GM21526 (cell line): ENCODE data around the gene ZNF248.

Experiments used
- ATAC-seq: cut with Tn5 transposase; IDR thresholded peaks from one replicate; pipeline ENCODE4 v1.9.1; 2021; ENCODE audit warnings: moderate library complexity; ENCODE audit not compliant: unreplicated experiment, low FRiP score

Gene ZNF248

DNA sequence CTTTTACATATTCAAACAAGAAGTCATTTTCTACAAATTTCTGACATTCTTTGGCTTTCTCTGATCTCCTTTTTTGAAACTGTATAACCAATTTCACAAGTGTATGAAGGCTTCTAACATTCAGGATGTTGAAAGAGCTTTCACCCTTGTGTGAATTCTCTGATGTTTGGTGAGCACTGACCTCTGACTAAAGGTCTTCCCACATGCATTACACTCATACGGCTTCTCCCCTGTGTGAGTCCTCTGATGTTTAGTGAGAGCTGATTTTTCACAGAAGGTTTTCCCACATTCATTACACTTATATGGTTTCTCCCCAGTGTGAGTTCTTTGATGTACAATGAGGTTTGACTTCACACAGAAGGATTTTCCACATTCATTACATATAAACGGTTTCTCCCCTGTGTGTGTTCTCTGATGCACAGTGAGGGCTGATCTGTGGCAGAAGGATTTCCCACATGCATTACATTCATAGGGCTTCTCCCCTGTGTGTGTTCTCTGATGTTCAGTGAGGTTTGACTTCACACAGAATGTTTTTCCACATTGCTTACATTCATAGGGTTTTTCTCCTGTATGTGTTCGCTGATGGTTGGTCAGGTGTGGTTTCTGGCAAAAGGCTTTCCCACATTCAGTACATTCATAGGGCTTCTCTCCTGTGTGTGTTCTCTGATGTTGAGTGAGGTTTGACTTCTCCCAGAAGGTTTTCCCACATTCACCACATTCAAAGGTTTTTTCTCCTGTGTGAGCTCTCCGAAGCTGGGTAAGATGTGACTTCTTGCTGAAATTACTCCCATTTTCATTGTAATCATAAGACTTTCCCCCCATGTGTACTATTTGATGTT, 25.7 kb downstream of the ZNF248 start:
- no peak for ATAC-seq

DNA sequence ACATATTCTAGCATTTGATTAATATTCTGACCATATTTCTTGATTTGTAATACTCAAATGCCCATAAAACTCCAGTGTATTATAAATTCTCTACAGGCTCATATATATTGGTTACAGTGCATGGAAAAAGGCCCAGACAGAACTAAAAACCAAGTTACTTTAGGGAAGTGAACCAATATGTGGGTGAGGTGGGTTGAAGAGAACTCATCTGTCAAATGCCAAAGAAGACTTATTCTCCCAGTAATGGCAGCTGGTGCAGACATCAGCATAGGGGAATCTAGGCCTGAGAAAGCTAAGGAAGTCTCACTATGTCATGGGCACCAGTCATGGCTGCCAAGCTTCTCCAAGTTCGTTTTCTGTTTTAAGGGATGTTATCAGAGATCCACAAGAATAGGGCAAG, 30.6 kb downstream of the ZNF248 start:
- ATAC-seq: no peak

DNA sequence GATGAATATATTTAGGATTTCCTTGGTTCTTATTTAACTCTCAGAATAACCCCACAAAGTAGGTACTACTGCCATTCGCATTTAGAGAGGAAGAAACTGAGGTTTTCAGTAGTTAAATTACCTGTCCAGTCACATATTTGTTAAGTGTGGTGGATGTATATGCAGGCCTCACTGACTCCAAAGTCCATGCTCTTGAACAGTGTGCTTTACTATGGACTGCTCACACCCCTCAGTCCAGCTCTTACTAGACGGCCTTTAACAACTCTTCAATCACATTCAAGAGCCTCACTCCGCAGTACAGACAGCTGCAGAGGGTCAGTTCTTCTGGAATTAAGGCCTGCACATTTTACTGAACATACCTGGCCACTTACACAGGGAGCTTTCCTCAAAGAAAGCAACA, 36.2 kb downstream of the ZNF248 start:
- ATAC-seq: no peak

DNA sequence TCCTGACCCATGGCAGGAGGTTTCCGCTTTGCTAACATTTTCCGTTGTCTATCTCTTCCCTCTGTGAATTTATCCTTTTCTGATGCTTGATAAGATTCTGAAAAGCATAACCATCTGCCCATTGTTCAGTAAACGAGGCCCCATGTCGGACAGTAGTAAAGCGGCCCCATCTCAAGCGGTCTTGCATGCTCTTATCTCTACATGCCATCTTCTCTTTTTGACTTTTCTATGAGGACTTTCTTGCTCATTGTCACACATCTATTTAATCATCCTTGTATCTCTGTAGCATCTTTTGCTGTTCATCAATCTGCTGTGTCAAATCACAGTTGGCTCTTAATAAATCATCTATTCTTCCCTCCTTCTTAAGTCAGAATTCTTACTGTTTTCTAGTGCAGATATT, 37.6 kb downstream of the ZNF248 start:
- ATAC-seq: no peak

DNA sequence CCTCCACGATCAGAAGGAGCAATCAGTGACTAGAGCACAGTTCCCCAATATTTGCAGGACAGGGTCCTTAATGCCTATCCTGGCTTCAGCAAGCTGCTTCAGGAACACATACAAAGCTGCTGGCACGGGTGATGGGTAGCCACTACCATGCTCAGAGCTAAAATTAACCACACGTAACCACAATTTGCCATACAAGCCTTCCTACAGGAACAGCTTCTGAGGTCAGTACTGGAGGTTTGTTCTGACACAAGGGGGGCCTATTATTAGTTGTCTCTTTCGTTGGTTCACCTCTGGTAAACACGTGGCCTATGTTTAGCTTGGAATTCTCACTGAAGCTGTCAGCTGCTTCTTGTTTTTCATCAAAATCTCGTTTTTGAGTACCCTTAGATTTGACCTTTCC, 41.1 kb downstream of the ZNF248 start:
- ATAC-seq: no peak

DNA sequence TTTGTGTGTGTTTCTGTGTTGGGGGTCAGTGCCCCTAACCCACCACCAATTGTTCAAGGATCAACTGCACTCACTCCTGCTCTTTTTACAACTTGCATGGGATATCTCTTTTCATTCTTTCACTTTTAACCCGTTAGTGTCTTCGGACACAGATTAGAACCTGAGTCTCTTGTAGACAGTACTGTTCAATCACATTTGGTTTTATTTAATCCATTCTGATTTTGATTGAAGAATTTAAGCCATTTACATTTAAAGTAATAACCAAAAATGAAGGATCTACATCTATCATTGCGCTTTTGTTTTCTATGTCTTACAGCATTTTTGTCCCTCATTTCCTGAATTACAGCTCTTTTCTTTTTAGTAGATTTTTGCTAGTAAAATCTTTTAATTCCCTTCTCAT, 43.6 kb downstream of the ZNF248 start:
- no peak for ATAC-seq

DNA sequence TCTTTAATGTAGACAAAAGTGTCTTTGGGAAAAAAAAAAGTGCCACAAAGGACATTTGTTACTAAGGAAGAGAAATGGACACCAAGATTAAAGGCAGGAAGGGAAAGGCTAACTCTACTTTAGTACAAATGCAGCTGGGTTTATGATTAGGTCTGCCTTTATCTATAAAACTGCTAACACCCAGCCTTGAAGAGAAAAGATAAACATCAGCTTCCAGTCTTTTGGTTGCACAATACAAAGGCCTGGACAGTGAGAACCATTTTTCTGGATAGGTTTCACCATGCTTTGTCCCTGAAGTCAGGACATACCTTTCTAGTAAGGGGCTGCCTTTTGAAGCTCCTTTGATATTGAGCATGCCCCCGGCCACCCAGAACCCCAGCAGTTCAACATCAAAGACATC, 45.1 kb downstream of the ZNF248 start:
- ATAC-seq: no peak

DNA sequence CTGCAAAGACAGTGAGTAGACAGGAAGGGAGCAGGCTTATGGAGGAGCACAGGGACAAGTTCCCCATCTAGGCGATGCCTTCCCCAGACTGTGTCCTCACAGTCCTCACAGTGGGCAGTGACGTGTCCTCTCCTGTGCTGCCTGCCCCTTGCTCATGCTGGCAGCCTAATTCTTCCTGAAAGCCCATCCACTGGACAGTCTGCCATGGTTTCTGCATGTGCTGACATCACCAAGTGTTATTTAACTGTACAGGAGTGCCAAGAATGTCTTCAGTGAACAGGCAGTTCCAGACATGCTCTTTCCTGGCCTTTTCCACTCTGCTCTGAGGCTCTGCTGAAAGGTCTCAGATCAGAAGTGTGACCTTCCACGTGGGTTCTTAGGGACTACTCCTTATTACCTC, 54.1 kb downstream of the ZNF248 start:
- no peak for ATAC-seq

DNA sequence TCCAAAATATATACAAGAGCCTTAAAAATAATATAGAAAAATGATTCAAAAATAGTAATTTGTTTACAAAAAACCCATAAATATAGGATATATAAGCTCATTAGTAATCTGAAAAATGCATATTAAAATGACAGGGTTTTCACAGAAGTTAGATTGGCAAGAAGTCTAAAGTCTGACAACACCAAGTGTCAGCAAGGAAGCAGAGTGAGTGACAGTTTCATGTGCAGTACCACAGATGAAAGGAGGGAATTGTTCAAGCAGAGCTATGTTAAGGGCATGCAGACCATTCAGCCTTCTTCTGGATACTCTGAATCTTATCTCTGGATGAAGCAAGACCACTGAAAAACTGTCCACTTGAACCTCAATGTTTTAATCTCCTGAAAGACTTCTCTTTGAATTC, 55.9 kb downstream of the ZNF248 start:
- no peak for ATAC-seq

DNA sequence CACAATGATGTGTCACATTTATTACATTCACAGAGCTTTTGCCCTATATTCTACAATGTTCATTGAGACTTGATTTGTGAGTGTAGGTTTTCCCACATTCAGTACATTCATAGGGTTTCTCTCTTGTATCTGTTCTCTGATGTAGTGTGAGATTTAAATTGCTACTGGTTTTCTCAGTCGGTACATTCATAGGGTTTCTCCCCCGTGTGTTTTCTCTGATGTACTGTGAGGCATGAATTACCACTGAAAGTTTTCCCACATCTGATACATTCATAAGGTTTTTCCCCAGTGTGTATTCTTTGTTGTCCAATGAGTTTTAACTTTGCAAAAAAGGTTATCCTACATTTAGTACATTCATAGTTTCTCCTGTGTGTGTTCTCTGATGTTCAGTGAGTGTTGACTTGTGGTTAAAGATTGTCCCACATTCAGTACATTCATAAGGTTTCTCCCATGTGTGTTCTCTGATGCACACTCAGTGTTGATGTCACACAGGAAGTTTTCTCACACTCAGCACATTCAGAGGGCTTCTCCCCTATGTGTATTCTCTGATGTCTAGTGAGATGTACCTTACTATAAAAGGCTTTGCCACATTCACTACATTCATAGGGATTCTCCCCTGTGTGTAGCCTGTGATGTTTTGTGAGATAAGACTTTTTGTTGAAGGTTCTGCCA, 63.0 kb downstream of the ZNF248 start:
- ATAC-seq: no peak

DNA sequence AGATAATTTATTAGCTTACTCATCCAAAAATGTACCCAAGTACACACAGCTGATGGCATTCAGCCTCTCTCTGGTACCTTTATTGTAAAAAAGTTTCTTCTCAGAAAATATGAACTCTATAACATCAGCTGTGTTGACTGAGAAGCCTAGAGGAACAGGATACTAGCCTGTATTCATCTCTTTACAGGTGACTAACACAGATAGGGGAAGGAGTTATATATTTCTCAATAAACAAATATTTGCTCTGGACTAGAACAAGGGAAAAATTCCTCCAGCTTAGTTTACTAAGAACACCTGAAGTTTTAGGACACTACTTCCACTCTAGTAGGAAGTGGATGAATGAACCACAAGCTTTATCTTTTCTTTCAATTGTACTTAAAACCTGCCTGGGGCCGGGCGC, 67.8 kb downstream of the ZNF248 start:
- ATAC-seq: no peak

DNA sequence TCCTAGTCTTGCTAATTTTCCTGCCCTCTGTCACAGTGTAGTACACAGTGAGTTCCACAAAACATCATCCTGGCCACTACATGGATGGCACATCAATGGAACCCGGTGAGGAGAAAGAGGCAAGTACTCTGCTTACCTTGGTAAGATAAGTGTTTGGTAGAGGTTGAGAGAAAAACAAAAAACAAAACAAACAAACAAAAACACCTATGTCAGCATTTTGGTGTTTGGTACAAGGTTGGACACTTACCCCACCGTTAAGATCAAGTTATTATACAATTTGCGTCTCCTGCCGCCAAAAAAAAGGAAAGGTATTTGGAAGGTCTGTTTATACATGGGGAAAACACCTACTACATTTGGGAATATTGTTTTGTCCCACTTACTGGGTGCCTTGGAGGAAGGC, 72.7 kb downstream of the ZNF248 start:
- ATAC-seq: no peak

DNA sequence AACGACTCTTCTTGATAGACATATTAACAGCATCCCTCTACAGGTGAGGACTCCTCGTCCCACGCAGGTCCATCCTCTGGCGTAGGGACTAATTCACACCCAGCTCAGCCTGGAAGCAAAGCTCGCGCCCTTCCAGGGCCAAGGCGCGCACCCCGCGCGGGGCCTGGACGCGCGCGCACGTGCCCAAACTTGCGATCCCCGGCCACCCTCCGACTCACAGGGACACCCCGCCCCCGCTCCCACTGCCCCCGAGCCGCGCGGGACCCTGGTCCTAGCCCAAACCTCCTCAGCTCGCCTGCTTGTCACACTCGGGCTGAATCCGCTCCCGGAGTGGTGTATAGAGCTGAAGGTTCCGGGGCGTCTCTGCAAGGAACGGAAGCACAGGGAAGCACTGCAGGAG, 76.9 kb downstream of the ZNF248 start:
- ATAC-seq: no peak

DNA sequence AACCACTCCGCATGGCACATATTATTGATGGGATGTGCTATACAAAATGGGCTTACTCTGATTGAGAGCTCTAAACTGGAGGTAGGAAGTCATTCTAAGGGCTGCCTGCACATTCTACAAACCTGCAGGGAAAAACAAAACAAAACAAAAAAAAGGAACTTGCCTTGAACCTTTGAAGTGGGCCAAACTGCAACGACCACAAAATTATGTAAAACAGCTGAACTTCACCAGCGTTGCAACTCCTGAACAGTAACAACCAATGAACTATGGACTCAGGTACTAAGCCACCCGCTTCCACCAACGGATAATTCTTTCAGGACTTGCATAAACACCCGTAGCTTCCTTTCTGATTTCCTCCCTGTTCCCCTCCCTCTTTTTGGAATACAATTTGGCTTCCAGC, 80.4 kb downstream of the ZNF248 start:
- no peak for ATAC-seq

DNA sequence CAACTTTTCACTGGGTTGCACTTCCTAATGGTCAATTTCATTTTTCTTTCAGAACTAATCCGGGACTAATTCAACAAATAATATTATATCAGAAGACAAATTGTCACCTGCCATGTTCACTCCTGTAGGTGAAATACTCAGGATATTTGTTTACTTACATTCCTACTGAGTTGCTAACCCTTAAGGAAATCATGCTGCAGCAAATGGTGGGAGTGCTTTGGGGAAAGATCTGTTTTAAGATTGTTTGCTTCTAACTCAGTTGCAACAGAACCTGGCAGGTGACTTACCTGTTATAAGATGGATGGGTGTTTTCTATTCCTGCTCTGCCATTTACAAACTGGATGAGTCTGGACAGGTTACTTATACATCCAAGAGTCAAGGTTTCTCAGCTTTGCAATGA, 81.8 kb downstream of the ZNF248 start:
- ATAC-seq: no peak

DNA sequence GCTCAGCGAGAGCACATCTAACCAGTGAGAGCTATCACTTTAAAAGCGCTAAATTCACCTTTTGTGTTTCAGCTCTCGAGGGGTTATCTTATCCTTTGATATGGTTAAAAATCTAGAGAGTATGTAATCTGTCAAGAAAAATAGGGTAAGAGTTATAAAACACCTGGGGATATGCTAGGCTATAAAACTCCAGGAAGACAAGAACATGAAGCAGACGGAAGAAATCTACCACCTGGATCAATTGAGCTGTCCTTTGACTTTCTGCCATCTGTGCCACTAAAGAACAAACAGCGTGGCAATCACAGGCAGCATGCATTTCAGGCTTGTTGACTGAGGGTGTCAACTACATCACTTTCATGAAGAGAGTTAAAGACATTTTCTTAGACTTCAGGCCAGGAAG, 83.1 kb downstream of the ZNF248 start:
- no peak for ATAC-seq

DNA sequence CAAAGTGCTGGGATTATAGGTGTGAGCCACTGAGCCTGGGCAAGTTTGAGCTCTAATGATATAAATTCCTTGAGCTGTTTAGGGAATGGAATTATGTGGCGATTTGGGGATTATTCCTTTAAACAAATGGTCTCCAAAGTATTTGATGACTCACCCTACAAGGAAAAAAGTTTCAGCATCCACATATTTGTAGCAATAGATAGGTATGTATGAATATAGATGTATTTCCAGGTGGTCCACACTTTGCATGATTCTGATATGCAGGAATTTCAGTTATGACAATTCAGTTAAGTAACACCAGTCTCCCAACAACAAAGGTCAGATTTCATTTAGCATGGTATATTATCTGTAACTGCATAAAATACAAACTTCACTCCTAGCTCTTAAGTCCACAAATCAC, 92.2 kb downstream of the ZNF248 start:
- no peak for ATAC-seq

DNA sequence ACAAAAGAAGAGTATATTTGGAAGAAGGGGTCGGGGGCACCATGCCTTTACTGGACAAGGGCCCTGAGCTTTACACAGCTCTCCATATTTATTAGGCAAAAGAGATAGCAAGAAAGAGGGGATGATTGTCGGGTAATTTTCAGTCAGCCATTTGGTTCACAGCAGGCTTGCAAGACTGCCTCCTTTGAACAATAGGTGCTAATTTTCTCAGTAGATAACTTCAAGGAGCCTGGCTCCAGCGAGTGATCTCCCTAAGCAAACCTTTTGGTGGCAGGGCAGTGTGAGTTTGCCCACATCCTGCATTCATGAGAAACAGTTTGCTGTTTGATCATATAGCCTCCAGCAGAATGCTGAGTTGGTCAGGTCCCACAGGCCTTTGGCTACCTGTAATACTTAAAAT, 94.3 kb downstream of the ZNF248 start:
- no peak for ATAC-seq

DNA sequence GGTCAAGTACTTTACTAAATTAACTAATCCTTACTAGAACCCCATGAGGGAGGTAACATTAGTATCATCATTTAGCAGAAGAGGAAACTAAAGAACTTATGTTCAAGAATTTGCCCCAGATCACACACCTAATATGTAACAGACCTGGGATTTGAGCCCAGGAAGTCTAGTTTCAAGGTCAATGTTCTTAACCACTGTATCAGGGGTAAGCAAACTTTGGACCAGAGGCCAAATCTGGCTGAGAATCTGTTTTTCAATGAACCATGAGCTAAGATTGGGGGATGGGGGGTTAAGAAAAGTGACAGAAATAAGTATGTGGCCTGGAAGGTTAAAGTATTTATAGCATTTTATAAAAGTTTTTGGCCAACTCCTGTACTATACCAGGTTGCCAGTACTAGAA, 95.1 kb downstream of the ZNF248 start:
- no peak for ATAC-seq

DNA sequence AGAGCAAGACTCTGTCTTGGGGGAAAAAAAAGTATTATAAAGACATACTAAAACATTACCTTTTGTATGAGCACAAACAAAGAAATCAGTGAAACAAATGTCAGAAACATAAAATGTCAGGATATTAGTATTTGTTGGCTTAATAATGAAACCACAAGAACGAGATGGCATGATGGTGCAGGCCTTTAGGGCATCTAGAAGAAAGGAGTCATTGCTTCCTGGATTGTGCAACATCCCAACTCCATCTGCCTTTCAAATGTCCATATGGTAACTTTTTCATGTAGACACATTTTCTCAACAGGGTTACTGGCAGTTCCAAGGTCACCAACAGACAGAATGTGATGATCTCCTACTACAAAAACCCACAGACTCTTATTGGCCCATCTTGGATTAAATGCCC, 96.6 kb downstream of the ZNF248 start:
- ATAC-seq: no peak

DNA sequence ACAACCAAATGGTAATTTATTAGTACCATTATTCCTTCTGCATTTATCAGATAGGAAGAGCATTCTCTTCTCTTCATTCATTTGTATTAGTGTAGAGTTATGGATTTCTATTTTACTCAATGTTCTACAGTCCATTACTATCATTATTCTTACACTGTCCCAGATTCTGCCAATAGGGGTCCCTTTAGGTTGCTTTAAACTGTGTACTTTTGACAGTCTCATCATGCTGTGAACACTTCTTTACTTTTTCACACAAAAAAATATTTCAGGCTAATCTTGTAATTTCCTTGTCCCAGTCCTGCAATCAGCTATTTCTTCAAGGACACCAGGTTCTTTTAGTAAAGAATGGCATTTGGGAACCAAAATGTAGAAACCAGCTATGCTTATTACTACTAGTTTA, 99.3 kb downstream of the ZNF248 start:
- ATAC-seq: no peak
